GM12878 (cell line): ENCODE measurements around the gene SEC24D. TPM values are rescaled to one million over a fixed set of nuclear protein-coding genes. Genes with fewer than 3 reads are reported as not detected.

Experiments used
- ATAC-seq: fragments of 200-7000 bp; cut with Tn5 transposase; 3 replicates; pipeline ENCODE4 v1.9.1; 2020; ENCODE audit warnings: mild to moderate bottlenecking, moderate library complexity
- BruUV-seq: library from RNA; stranded (reverse); fragments of 400-500 nt; replicated peaks from 2 replicates; lab custom pipeline; 2021; lab: Mats Ljungman, UMichigan
- CTCF ChIA-PET: fragments of 300-600 bp; sonication (Branson Sonifier 250); formaldehyde crosslinking; extraction: SDS; loops from one replicate; lab custom pipeline; 2021; ENCODE audit warnings: inconsistent platforms; lab: Yijun Ruan, JAX
- POLR2A ChIA-PET: fragments of 350-600 bp; formaldehyde crosslinking; extraction: SDS; loops from one replicate; lab custom pipeline; 2021; ENCODE audit warnings: inconsistent platforms; lab: Charles Lee
- RAD21 ChIA-PET: fragments of 300-600 bp; sonication (Branson Sonifier 250); formaldehyde crosslinking; loops from one replicate; lab custom pipeline; 2023; ENCODE audit warnings: antibody characterized with exemption; ENCODE audit not compliant: unreplicated experiment; lab: Charles Lee
- SMC1A ChIA-PET: fragments of 300-600 bp; sonication (Branson Sonifier 250); formaldehyde crosslinking; loops from one replicate; lab custom pipeline; 2023; ENCODE audit not compliant: unreplicated experiment, uncharacterized antibody; lab: Charles Lee
- DNase-seq: peaks from one replicate; pipeline ENCODE4 v3.0.0-alpha.2; 2011; ENCODE audit warnings: low read depth, low spot score
- FAIRE-seq: peaks from 3 replicates; lab custom pipeline; 2011; peaks lifted over from hg19 to GRCh38; lab: Jason Lieb, UNC
- H2AFZ ChIP-seq: 2 replicates; pipeline ENCODE4 v1.6.0; 2011; ENCODE audit warnings: low read depth, low read length, control low read depth; ENCODE audit not compliant: control insufficient read depth
- H3K27ac ChIP-seq: 2 replicates; pipeline ENCODE4 v1.5.1; 2011; ENCODE audit warnings: control low read depth; ENCODE audit not compliant: control insufficient read depth, insufficient read depth
- H3K27me3 ChIP-seq, 2 experiments: replicated peaks in 1 of 2; 2 replicates each; pipeline versions ENCODE4 v1.6.0 to v1.6.1; 2011; ENCODE audit warnings: low read length in 1 of 2; ENCODE audit not compliant: control insufficient read depth in 2 of 2, insufficient read depth in 2 of 2
- H3K36me3 ChIP-seq, 2 experiments: 2 replicates each; pipeline ENCODE4 v1.5.1; 2011; ENCODE audit warnings: low read length in 1 of 2; ENCODE audit not compliant: control insufficient read depth in 2 of 2, insufficient read depth in 2 of 2
- H3K4me1 ChIP-seq: 2 replicates; pipeline ENCODE4 v1.6.1; 2011; ENCODE audit warnings: mild to moderate bottlenecking, low read length, moderate library complexity, mixed read lengths; ENCODE audit not compliant: control insufficient read depth, insufficient read depth
- H3K4me2 ChIP-seq: 2 replicates; pipeline ENCODE4 v1.6.0; 2011; ENCODE audit warnings: control low read depth; ENCODE audit not compliant: control insufficient read depth, insufficient read depth
- H3K4me3 ChIP-seq: fragments of 200-600 bp; sonication (generic); 2 replicates; pipeline ENCODE4 v1.5.1; 2016
- H3K79me2 ChIP-seq: 2 replicates; pipeline ENCODE4 v1.6.0; 2011; ENCODE audit warnings: low read length; ENCODE audit not compliant: control insufficient read depth, insufficient read depth
- H3K9ac ChIP-seq: 2 replicates; pipeline ENCODE4 v1.8.0; 2011; ENCODE audit warnings: low read length, control low read depth, mixed read lengths; ENCODE audit not compliant: control insufficient read depth, insufficient read depth
- H3K9me3 ChIP-seq: replicated peaks from 3 replicates; pipeline ENCODE4 v1.5.1; 2011; ENCODE audit warnings: mild to moderate bottlenecking, low read length; ENCODE audit not compliant: control insufficient read depth, insufficient read depth
- H4K20me1 ChIP-seq: 2 replicates; pipeline ENCODE4 v1.6.0; 2011; ENCODE audit not compliant: control insufficient read depth, insufficient read depth
- CBX5 ChIP-seq: sonication (generic); IDR thresholded peaks from 2 replicates; pipeline ENCODE4 v1.6.1; 2016; ENCODE audit warnings: low read depth, moderate library complexity, mild to moderate bottlenecking, inconsistent platforms
- EP300 ChIP-seq, 2 experiments: fragments of 150-350 bp in 1 of 2; IDR thresholded peaks; 2 replicates each; pipeline ENCODE4 v1.6.1; 2011 to 2012; ENCODE audit warnings: low read depth in 2 of 2, low read length in 2 of 2, borderline replicate concordance in 1 of 2, improper control_type of control experiment in 1 of 2, inconsistent platforms in 1 of 2; ENCODE audit not compliant: control insufficient read depth in 1 of 2
- ETV6 ChIP-seq, 2 experiments: fragments of 450-650 bp in 1 of 2; IDR thresholded peaks in 1 of 2; conservative IDR thresholded peaks in 1 of 2; 2 replicates each; pipeline ENCODE4 v1.6.1; 2014; ENCODE audit warnings: antibody characterized with exemption in 1 of 2, borderline replicate concordance in 1 of 2, low read depth in 1 of 2, mild to moderate bottlenecking in 1 of 2, moderate library complexity in 1 of 2
- POLR2A ChIP-seq: IDR thresholded peaks from 2 replicates; pipeline ENCODE4 v1.6.1; 2011; ENCODE audit warnings: low read depth, mild to moderate bottlenecking, low read length
- POLR2AphosphoS2 ChIP-seq: IDR thresholded peaks from 2 replicates; pipeline ENCODE4 v1.6.1; 2011; ENCODE audit warnings: low read depth, mild to moderate bottlenecking, low read length, improper control_type of control experiment, moderate library complexity
- POU2F2 ChIP-seq: IDR thresholded peaks from 3 replicates; pipeline ENCODE4 v1.6.1; 2011; ENCODE audit warnings: low read depth, mild to moderate bottlenecking, low read length, borderline replicate concordance
- SMAD5 ChIP-seq: IDR thresholded peaks from 2 replicates; pipeline ENCODE4 v1.6.1; 2016; ENCODE audit warnings: antibody characterized with exemption, low read depth
- TCF3 ChIP-seq: IDR thresholded peaks from 2 replicates; pipeline ENCODE4 v1.6.1; 2012; ENCODE audit warnings: low read depth, mild to moderate bottlenecking, low read length, borderline replicate concordance; ENCODE audit not compliant: insufficient read depth
- YBX1 ChIP-seq: fragments of 450-650 bp; IDR thresholded peaks from 2 replicates; pipeline ENCODE4 v1.6.1; 2016; ENCODE audit warnings: antibody characterized with exemption
- YY1 ChIP-seq: IDR thresholded peaks from 2 replicates; pipeline ENCODE4 v1.6.1; 2011; ENCODE audit warnings: low read depth, mild to moderate bottlenecking, low read length
- ZSCAN29 ChIP-seq: fragments of 450-650 bp; IDR thresholded peaks from 2 replicates; pipeline ENCODE4 v1.6.1; 2017; ENCODE audit warnings: mild to moderate bottlenecking, moderate library complexity
- WGBS: methylation state at CpG from one replicate; pipeline ENCODE4 v1.1.6; 2016; ENCODE audit warnings: low lambda C conversion rate; ENCODE audit not compliant: insufficient replicate concordance, insufficient coverage; ENCODE audit errors: missing lambda C conversion rate; 5-methylcytosine and 5-hydroxymethylcytosine counted together
- in situ Hi-C: fragments of 300-500 bp; cut with MboI; formaldehyde crosslinking; loops from 9 replicates; pipeline ENCODE4 v1.14.3; 2018; ENCODE audit warnings: mixed read lengths
- intact Hi-C: fragments of 100-400 bp; cut with micrococcal nuclease; formaldehyde crosslinking; loops from one replicate; pipeline ENCODE4 v1.14.2; 2022; ENCODE audit not compliant: unreplicated experiment
- polyA plus RNA-seq, 11 experiments: library from polyadenylated mRNA; depleted of rRNA in 4 of 11; unstranded in 6 of 11; stranded (reverse) in 5 of 11; fragments of >200 nt; fragmentation: Nextera tagmentation in 4 of 11; fragmentation: Illumina TruSeq in 1 of 11; extraction: Ambion mirVana in 4 of 11; extraction: Trizol in 1 of 11; gene quantifications; 1 replicate in 1 of 11; 2 replicates in 10 of 11; pipeline versions ENCODE4 v1.2.1 to v1.2.3, GENCODE V29; 2011 to 2016; ENCODE audit warnings: inconsistent platforms in 2 of 11, missing spikeins in 2 of 11, low read depth in 1 of 11
- total RNA-seq, 4 experiments: library from RNA; depleted of rRNA in 3 of 4; stranded (reverse); fragments of >200 nt in 3 of 4; fragmentation: Illumina TruSeq in 1 of 4; extraction: Trizol in 1 of 4; gene quantifications; 2 replicates each; pipeline versions ENCODE4 v1.2.1 to v1.2.3, GENCODE V29; 2013 to 2021
- TF ChIP-seq, protein P1 (sequence below): IDR thresholded peaks from 2 replicates; pipeline ENCODE4 v1.6.1; 2011; ENCODE audit warnings: mild to moderate bottlenecking, low read depth, low read length, moderate library complexity; ENCODE audit not compliant: insufficient replicate concordance
- TF ChIP-seq, protein P2 (sequence below): fragments of 450-650 bp; IDR thresholded peaks from 2 replicates; pipeline ENCODE4 v1.6.1; 2017; ENCODE audit warnings: mild to moderate bottlenecking, moderate library complexity

Gene SEC24D
- total and polyA plus RNA-seq, 10 of the 15 experiments (the other 5 are each of a cell fraction or from before 2014, with no cell fraction given) = 12.8 to 61.9 (median 25.6) TPM

DNA sequence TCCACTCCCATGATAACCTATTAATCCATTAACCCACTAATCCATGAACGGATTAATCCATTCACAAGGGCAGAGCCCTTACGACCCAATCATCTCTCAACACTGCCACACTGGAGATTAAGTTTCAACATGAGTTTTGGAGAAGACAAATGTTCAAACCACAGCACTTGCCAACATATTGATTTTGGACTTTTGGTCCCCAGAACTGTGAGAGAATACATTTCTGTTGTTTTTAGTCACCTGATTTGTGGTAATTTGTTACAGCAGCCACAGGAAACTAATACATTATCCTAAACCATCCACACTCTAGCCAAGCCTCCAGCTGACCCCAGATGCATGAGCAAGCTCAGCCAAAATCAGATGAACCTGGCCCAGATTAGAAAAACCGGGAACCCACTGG, 22.4 kb downstream of the SEC24D start (continued):
- no peak for TF ChIP-seq POLR2A
- TF ChIP-seq YY1 = no peak
- TF ChIP-seq YBX1 = no peak
- no peak for TF ChIP-seq ETV6 (conservative IDR thresholded peaks at IDR 0.05 in 1 of 2, IDR thresholded peaks at IDR 0.05 in 1 of 2; ENCODE audit: borderline replicate concordance in 1 of 2, low read depth in 1 of 2)
- no peak for TF ChIP-seq TCF3
- TF ChIP-seq POLR2AphosphoS2 = no peak
- TF ChIP-seq SMAD5 = no peak
- TF ChIP-seq, all 136 proteins: peak for 0

DNA sequence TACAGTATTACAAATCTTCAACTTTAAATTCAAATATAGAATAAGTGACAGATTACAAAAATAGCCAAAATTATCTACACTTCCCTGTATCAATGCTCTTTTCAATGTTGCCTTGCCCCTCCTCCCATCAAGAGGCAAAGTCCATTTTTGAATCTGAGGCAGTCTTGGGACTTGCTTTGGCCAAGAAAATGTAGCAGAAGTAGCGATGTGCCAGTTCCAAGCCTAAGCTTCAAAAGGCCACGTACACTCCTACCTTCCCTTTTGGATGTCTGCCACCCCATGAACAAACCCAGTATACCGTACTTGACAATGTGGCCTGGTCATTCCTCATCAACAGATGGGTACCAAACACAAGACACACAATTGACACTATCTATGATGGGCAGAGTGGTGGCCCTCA, 24.1 kb downstream of the SEC24D start:
- Histone ChIP-seq H3K4me2 (no peak overlapping the region), H3K4me1 (no peaks in the 10 kb centered on the region), H3K79me2 (no peaks in the 10 kb centered on the region), H3K36me3 (peaks cover 14 to 46% of the 10 kb centered on the region in 2 experiments), H2AFZ (no peak overlapping the region), H3K9me3 (no peaks in the 10 kb centered on the region), H3K9ac (no peak overlapping the region), H3K27ac (no peak overlapping the region), H4K20me1 (no peaks in the 10 kb centered on the region), H3K27me3 (no peaks in the 10 kb centered on the region), H3K4me3 (no peak overlapping the region)
- SMC1A ChIA-PET = interaction anchor here (1.1 kb wide), 1 partner anchor 12 kb away, joined by 3 read pairs; no protein-coding TSS in a partner anchor
- POLR2A ChIA-PET = no interaction called here
- ATAC-seq (no peak), FAIRE-seq (no peak), DNase-seq (no peak)
- CTCF ChIA-PET = interaction anchor here (0.6 kb wide), 1 partner anchor 40 kb away, joined by 4 read pairs; no protein-coding TSS in a partner anchor
- RAD21 ChIA-PET = no interaction called here
- no peak for TF ChIP-seq EP300 (IDR thresholded peaks at IDR 0.05; ENCODE audit: borderline replicate concordance in 1 of 2, control insufficient read depth in 1 of 2, low read depth in 2 of 2, low read length in 2 of 2)
- no peak for TF ChIP-seq CBX5
- no peak for TF ChIP-seq POU2F2
- no peak for TF ChIP-seq ZSCAN29
- TF ChIP-seq, protein P1, sequence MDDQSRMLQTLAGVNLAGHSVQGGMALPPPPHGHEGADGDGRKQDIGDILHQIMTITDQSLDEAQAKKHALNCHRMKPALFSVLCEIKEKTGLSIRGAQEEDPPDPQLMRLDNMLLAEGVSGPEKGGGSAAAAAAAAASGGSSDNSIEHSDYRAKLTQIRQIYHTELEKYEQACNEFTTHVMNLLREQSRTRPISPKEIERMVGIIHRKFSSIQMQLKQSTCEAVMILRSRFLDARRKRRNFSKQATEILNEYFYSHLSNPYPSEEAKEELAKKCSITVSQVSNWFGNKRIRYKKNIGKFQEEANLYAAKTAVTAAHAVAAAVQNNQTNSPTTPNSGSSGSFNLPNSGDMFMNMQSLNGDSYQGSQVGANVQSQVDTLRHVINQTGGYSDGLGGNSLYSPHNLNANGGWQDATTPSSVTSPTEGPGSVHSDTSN = no peak
- TF ChIP-seq, protein P2, sequence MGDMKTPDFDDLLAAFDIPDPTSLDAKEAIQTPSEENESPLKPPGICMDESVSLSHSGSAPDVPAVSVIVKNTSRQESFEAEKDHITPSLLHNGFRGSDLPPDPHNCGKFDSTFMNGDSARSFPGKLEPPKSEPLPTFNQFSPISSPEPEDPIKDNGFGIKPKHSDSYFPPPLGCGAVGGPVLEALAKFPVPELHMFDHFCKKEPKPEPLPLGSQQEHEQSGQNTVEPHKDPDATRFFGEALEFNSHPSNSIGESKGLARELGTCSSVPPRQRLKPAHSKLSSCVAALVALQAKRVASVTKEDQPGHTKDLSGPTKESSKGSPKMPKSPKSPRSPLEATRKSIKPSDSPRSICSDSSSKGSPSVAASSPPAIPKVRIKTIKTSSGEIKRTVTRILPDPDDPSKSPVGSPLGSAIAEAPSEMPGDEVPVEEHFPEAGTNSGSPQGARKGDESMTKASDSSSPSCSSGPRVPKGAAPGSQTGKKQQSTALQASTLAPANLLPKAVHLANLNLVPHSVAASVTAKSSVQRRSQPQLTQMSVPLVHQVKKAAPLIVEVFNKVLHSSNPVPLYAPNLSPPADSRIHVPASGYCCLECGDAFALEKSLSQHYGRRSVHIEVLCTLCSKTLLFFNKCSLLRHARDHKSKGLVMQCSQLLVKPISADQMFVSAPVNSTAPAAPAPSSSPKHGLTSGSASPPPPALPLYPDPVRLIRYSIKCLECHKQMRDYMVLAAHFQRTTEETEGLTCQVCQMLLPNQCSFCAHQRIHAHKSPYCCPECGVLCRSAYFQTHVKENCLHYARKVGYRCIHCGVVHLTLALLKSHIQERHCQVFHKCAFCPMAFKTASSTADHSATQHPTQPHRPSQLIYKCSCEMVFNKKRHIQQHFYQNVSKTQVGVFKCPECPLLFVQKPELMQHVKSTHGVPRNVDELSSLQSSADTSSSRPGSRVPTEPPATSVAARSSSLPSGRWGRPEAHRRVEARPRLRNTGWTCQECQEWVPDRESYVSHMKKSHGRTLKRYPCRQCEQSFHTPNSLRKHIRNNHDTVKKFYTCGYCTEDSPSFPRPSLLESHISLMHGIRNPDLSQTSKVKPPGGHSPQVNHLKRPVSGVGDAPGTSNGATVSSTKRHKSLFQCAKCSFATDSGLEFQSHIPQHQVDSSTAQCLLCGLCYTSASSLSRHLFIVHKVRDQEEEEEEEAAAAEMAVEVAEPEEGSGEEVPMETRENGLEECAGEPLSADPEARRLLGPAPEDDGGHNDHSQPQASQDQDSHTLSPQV = no peak
- intact Hi-C loops = no loop called here
- no TSS peak for BruUV-seq
- 97% methylated on average over 3 of the region's 3 CpGs for WGBS
- in situ Hi-C loops = no loop called here
